ENCODE measurements around the gene CITED2.
"Not testable (repeated sequence)": the region's sequence is repeated elsewhere in the genome, so short reads cannot be mapped to it uniquely, and the experiment has no call there.

CITED2 gene

GRCh38 chr6:139374357-139375225 lies at the start of gene CITED2:
Gene CITED2, minus strand, starts transcription at chr6:139374648. Its CDS starts 704 bp downstream, at chr6:139373944.
- peak; percentile 84 to 91 for DNase-seq

GRCh38 chr6:139423037-139423703 lies 48.7 kb upstream of the CITED2 start:
- no peak for DNase-seq

GRCh38 chr6:139422105-139423036 lies 47.9 kb upstream of the CITED2 start:
- no peak for DNase-seq

- DNase-seq = no peak
Measured at GRCh38 chr6:139418481-139419132, 44.2 kb upstream of the CITED2 start.

- no peak for DNase-seq
Measured at GRCh38 chr6:139416146-139416545, 41.7 kb upstream of the CITED2 start.

GRCh38 chr6:139415365-139415764 lies 40.9 kb upstream of the CITED2 start:
- DNase-seq = no peak

- not testable (repeated sequence) for DNase-seq
Measured at GRCh38 chr6:139412103-139412502, 37.7 kb upstream of the CITED2 start.

- no peak for DNase-seq
Measured at GRCh38 chr6:139409026-139409425, 34.6 kb upstream of the CITED2 start.

GRCh38 chr6:139407718-139408222 lies 33.3 kb upstream of the CITED2 start:
- DNase-seq = no peak

- DNase-seq = no peak
Measured at GRCh38 chr6:139406577-139407343, 32.3 kb upstream of the CITED2 start.

GRCh38 chr6:139402876-139403386 lies 28.5 kb upstream of the CITED2 start:
- DNase-seq = no peak

- no peak for DNase-seq
Measured at GRCh38 chr6:139398658-139399057, 24.2 kb upstream of the CITED2 start.

GRCh38 chr6:139395891-139396301 lies 21.4 kb upstream of the CITED2 start:
- DNase-seq = no peak

- no peak for DNase-seq
Measured at GRCh38 chr6:139395371-139395770, 20.9 kb upstream of the CITED2 start.

GRCh38 chr6:139394027-139394649 lies 19.7 kb upstream of the CITED2 start:
- DNase-seq = no peak

GRCh38 chr6:139392794-139393193 lies 18.3 kb upstream of the CITED2 start:
- DNase-seq = no peak

GRCh38 chr6:139391709-139392108 lies 17.3 kb upstream of the CITED2 start:
- no peak for DNase-seq

GRCh38 chr6:139390447-139390846 lies 16.0 kb upstream of the CITED2 start:
- DNase-seq = no peak

- no peak for DNase-seq
Measured at GRCh38 chr6:139388384-139388783, 13.9 kb upstream of the CITED2 start.

- no peak for DNase-seq
Measured at GRCh38 chr6:139386404-139386803, 12.0 kb upstream of the CITED2 start.

Measured in NCI-H2081 (cell line).